Kidney epithelial cell (primary cell): ENCODE results near the gene NELFCD. TPM values are rescaled to one million over a fixed set of nuclear protein-coding genes. Genes with fewer than 3 reads are reported as not detected.

Source experiments
- DNase-seq: peaks from one replicate; pipeline ENCODE4 v3.0.0-alpha.2; 2010; ENCODE audit warnings: low read depth
- H3K27me3 ChIP-seq: 2 replicates; pipeline ENCODE4 v1.6.0; 2011; ENCODE audit warnings: low read length; ENCODE audit not compliant: control insufficient read depth, insufficient read depth
- H3K36me3 ChIP-seq: 2 replicates; pipeline ENCODE4 v1.5.1; 2011; ENCODE audit warnings: low read length; ENCODE audit not compliant: control insufficient read depth, insufficient read depth
- H3K4me3 ChIP-seq: 2 replicates; pipeline ENCODE4 v1.5.1; 2011; ENCODE audit warnings: low read depth, mild to moderate bottlenecking, control low read depth, low read length
- CTCF ChIP-seq: IDR thresholded peaks from 2 replicates; pipeline ENCODE4 v1.5.1; 2011; ENCODE audit warnings: mild to moderate bottlenecking, moderate library complexity, low read length, control low read depth, inconsistent platforms; ENCODE audit not compliant: insufficient read depth, poor library complexity, severe bottlenecking
- total RNA-seq: library from RNA; depleted of rRNA; stranded (reverse); fragments of >200 nt; gene quantifications from 2 replicates; pipeline ENCODE4 v1.2.3, GENCODE V29; 2015

The NELFCD gene
- 43.7 and 49.2 TPM in 2 replicates for total RNA-seq

GRCh38 chr20:58980711-58981627, at the start of gene NELFCD:
TSS of gene NELFCD (plus strand) at chr20:58981256. CDS start at chr20:58981310, 54 bp downstream.
- peak within 1 kb of the TSS; percentile 83 for H3K4me3 ChIP-seq
- H3K27me3 ChIP-seq, result no peaks in the 10 kb centered on the region
- DNase-seq, result peak; percentile 21
- TF ChIP-seq CTCF, result no peak
- H3K36me3 ChIP-seq, result no peaks in the 10 kb centered on the region

GRCh38 chr20:58932170-58932569, 48.9 kb upstream of the NELFCD start:
- Histone ChIP-seq H3K36me3 (no peaks in the 10 kb centered on the region), H3K4me3 (no peak overlapping the region), H3K27me3 (no peaks in the 10 kb centered on the region)
- no peak for TF ChIP-seq CTCF
- no peak for DNase-seq

GRCh38 chr20:58938078-58938477, 43.0 kb upstream of the NELFCD start:
- no peaks in the 10 kb centered on the region for H3K36me3 ChIP-seq
- no peak for DNase-seq
- H3K4me3 ChIP-seq, result no peak overlapping the region
- H3K27me3 ChIP-seq, result peaks cover 7% of the 10 kb centered on the region
- no peak for TF ChIP-seq CTCF

GRCh38 chr20:58938541-58938940, 42.5 kb upstream of the NELFCD start:
- peaks cover 7% of the 10 kb centered on the region for H3K27me3 ChIP-seq
- no peak overlapping the region for H3K4me3 ChIP-seq
- DNase-seq, result no peak
- H3K36me3 ChIP-seq, result no peaks in the 10 kb centered on the region
- TF ChIP-seq CTCF, result no peak

- no peak for DNase-seq
- no peak for TF ChIP-seq CTCF
- Histone ChIP-seq H3K27me3 (peaks cover 7% of the 10 kb centered on the region), H3K4me3 (no peak overlapping the region), H3K36me3 (no peaks in the 10 kb centered on the region)
Measured at GRCh38 chr20:58941471-58941870, 39.6 kb upstream of the NELFCD start.

- TF ChIP-seq CTCF, result no peak
- H3K36me3 ChIP-seq, result no peaks in the 10 kb centered on the region
- no peak for DNase-seq
- peaks cover 7% of the 10 kb centered on the region for H3K27me3 ChIP-seq
- no peak overlapping the region for H3K4me3 ChIP-seq
Measured at GRCh38 chr20:58942549-58942948, 38.5 kb upstream of the NELFCD start.
